Activated naive CD4-positive, alpha-beta T cell treated with anti-CD3 and anti-CD28 coated beads, Interleukin-2, amount 50 U/mL, for 16 hours (primary cell): Measurements from ENCODE around the gene MAX.
"Not testable (repeated sequence)": the region's sequence is repeated elsewhere in the genome, so short reads cannot be mapped to it uniquely, and the experiment has no call there.

Experiments
- DNase-seq: peaks from one replicate; pipeline ENCODE4 v3.0.0-alpha.2; 2020

Gene MAX

GRCh38 chr14:65032319-65032718, 70.0 kb downstream of the MAX start:
- DNase-seq: no peak

- not testable (repeated sequence) for DNase-seq
Observed at GRCh38 chr14:65031321-65031720, 71.0 kb downstream of the MAX start.

- DNase-seq: no peak
Observed at GRCh38 chr14:65028937-65029336, 73.4 kb downstream of the MAX start.

GRCh38 chr14:65027127-65027799, 75.1 kb downstream of the MAX start:
- DNase-seq: no peak

DNA sequence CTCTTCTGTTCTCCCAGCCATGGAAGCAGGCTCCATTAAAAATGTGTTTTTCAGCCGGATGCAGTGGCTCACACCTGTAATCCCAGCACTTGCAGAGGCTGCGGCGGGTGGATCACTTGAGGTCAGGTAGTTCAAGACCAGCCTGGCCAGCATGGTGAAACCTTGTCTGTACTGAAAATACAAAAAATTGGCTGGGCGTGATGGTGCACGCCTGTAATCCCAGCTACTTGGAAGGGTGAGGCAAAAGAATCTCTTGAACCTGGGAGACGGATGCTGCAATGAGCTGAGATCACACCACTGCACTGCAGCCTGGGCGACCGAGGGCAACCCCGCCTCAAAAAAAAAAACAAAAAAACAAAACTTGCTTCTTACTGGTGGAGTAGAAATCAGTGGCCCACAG, 75.8 kb downstream of the MAX start:
- DNase-seq: no peak

- DNase-seq: no peak
Observed at GRCh38 chr14:65025818-65026217, 76.5 kb downstream of the MAX start.
